Measurements from ENCODE around the gene B4GALT1.

Gene B4GALT1

DNA sequence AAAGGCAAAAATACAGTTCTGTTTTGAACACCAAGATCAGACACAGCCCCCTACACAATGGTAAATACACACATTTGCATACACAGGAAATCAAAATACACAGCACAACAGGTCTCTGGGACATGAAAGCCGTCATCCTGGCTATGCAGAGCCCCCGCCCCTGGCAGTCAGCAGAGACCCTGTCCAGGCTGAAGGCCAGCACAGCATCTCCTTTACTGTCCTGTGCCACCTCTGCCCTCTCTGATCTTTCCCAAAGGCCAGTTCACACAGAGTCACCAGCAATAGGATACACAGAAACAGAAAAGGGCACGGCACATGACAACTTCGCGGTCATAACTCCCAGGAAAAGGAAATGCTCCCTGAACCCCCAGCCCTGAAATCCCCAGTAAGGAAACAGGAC lies 56.5 kb downstream of the B4GALT1 start:
- ATAC-seq (replicated peaks) (no peak), DNase-seq (no peak)
- Mint-ChIP-seq H3K27ac (peak overlapping the region; percentile 46 to 81), H3K4me3 (no peak overlapping the region), H3K36me3 (ENCODE audit: insufficient read depth) (peaks cover 90% of the 10 kb centered on the region), H3K9me3 (no peaks in the 10 kb centered on the region), H3K27me3 (no peaks in the 10 kb centered on the region), H3K4me1 (ENCODE audit: low read depth in 2 of 2) (peaks cover 10 to 15% of the 10 kb centered on the region in 2 donors)

- Mint-ChIP-seq H3K4me3 (no peak overlapping the region), H3K27me3 (no peaks in the 10 kb centered on the region), H3K9me3 (no peaks in the 10 kb centered on the region), H3K4me1 (ENCODE audit: low read depth in 2 of 2) (peaks cover 10 to 15% of the 10 kb centered on the region in 2 donors), H3K27ac (peak overlapping the region; percentile 35 to 81), H3K36me3 (ENCODE audit: insufficient read depth) (peaks cover 83% of the 10 kb centered on the region)
- ATAC-seq (replicated peaks) (no peak), DNase-seq (no peak)
Measured at GRCh38 chr9:33109850-33110595, 57.1 kb downstream of the B4GALT1 start.

DNA sequence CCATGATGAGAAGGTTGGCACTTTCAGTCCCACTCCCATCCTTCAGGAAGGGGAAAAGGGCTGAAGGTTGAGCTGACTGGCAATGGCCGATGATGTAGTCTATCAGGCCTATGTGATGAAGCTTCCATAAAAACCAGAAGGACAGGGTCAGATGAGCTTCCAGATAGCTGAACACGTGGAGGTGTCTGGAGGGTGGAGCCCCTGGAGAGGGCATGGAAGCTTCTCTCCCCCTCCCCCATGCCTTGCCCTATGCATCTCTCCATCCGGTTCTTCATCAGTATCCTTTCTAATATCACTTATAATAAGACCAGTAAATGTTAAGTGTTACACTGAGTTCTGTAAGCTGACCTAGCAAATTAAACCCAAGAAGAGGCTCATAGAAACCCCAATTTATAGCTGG lies 58.0 kb downstream of the B4GALT1 start:
- Mint-ChIP-seq H3K27me3 (no peaks in the 10 kb centered on the region), H3K4me3 (no peak overlapping the region)
- peak; percentile 11 for ATAC-seq (replicated peaks)

DNA sequence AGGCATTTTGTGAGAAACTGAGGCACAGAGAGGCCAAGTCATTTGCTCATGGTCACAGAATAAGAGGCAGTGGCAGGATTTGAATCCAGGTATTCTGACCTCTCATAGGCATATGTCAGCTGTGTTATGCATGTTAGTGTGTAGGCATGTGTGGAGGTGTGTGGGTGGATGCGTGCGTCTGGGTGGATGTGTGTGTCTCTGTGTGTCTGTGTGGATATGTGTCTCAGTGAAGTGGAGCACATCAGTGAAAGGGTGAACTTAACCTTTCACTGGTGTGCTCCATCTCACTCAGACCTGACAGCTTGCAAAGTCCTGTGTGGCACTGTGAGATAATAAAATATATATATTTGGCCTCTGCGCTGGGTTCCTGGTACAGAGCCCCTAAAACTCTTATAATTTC lies 58.7 kb downstream of the B4GALT1 start:
- DNase-seq (no peak), ATAC-seq (replicated peaks) (peak; percentile 20)
- Mint-ChIP-seq H3K27me3 (no peaks in the 10 kb centered on the region), H3K27ac (peak overlapping the region in 1 of 2 donors; percentile 81), H3K4me3 (no peak overlapping the region), H3K36me3 (ENCODE audit: insufficient read depth) (peaks cover 77% of the 10 kb centered on the region), H3K9me3 (no peaks in the 10 kb centered on the region), H3K4me1 (ENCODE audit: low read depth in 2 of 2) (peaks cover 4 to 8% of the 10 kb centered on the region in 2 donors)

More for the DNA sequence above, 58.0 kb downstream of the B4GALT1 start:
- Mint-ChIP-seq H3K27ac (peak overlapping the region in 1 of 2 donors; percentile 81), H3K36me3 (ENCODE audit: insufficient read depth) (peaks cover 81% of the 10 kb centered on the region), H3K4me1 (ENCODE audit: low read depth in 2 of 2) (peaks cover 9 to 14% of the 10 kb centered on the region in 2 donors), H3K9me3 (no peaks in the 10 kb centered on the region)
- DNase-seq: no peak

DNA sequence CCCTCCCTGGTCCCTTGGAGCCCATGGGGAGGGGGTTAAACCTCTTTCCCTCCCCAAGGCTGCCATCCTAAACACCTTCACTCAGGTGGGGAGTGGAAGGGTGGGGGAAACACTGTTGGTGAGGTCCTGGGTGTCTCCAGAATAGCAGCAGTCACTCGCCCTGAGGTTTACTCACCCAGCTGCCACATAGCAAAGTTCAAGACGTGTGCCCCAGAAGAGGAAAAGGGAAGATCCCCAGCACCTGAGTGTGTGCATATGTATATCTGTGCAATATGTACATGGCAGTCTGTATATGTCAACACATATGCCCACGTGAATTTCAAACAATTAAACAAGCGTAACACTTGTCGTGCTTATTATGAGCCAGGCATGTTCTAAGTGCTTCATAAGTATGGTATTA lies 59.4 kb downstream of the B4GALT1 start:
- no peak overlapping the region for H3K4me3 Mint-ChIP-seq
- H3K36me3 Mint-ChIP-seq (ENCODE audit: insufficient read depth): peaks cover 77% of the 10 kb centered on the region
- peak overlapping the region in 1 of 2 donors; percentile 81 for H3K27ac Mint-ChIP-seq
- H3K4me1 Mint-ChIP-seq (ENCODE audit: low read depth in 2 of 2): peaks cover 4 to 8% of the 10 kb centered on the region in 2 donors
- no peak for ATAC-seq (replicated peaks)
- H3K9me3 Mint-ChIP-seq: no peaks in the 10 kb centered on the region
- no peak for DNase-seq
- no peaks in the 10 kb centered on the region for H3K27me3 Mint-ChIP-seq

DNA sequence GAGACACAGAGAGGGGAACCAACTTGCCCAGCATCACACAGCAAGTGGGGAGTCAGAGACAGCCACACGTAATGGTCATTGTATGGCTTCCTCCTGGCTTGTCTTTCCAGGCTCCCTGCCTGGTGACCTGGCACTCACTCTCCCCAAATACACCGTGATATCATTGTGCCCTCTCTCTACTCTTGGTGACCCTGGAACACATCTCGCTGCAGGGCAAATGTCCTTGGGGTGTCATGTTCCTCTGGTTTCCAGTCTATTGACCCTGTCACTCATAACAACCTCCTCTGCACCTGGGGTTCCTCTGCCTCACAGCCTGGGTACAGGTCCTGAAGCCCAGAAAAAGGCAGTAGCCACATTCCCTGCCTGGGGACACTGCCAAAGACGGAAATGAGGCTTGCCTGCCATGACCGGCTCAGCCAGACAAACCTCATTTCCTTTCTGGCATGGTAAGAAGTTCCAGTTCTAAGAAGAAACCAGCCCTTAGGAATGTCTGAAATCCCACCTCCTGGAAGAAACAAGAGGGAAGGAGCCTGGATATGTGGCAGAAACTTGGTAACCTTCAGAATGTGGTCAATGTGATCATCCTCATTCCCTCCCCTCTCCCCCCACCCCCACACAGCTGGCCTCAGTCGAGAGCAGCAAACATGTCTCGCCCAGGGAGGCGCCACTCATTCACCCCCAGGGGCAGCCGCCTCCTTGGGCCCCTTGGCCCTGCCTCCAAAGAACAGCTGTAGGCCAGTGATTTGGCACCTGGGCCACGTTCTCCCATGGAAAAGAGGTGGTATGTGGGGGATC lies 60.1 kb downstream of the B4GALT1 start:
- H3K4me3 Mint-ChIP-seq: no peak overlapping the region
- H3K9me3 Mint-ChIP-seq: no peaks in the 10 kb centered on the region
- DNase-seq (no peak), ATAC-seq (replicated peaks) (no peak)
- H3K27me3 Mint-ChIP-seq: no peaks in the 10 kb centered on the region
- peaks cover 71% of the 10 kb centered on the region for H3K36me3 Mint-ChIP-seq (ENCODE audit: insufficient read depth)
- H3K4me1 Mint-ChIP-seq (ENCODE audit: low read depth in 2 of 2): peaks cover 4 to 8% of the 10 kb centered on the region in 2 donors
- H3K27ac Mint-ChIP-seq: peak overlapping the region; percentile 59 to 81

GRCh38 chr9:33106372-33106771 lies 60.8 kb downstream of the B4GALT1 start:
- Mint-ChIP-seq H3K4me3 (no peak overlapping the region), H3K27me3 (no peaks in the 10 kb centered on the region), H3K4me1 (ENCODE audit: low read depth in 2 of 2) (peaks cover 0 to 5% of the 10 kb centered on the region in 2 donors), H3K27ac (peak overlapping the region; percentile 27 to 59), H3K9me3 (no peaks in the 10 kb centered on the region), H3K36me3 (ENCODE audit: insufficient read depth) (peaks cover 64% of the 10 kb centered on the region)
- DNase-seq (no peak), ATAC-seq (replicated peaks) (no peak)

GRCh38 chr9:33105959-33106358 lies 61.2 kb downstream of the B4GALT1 start:
- DNase-seq (no peak), ATAC-seq (replicated peaks) (no peak)
- Mint-ChIP-seq H3K9me3 (no peaks in the 10 kb centered on the region), H3K36me3 (ENCODE audit: insufficient read depth) (peaks cover 62% of the 10 kb centered on the region), H3K4me3 (no peak overlapping the region), H3K27me3 (no peaks in the 10 kb centered on the region), H3K4me1 (ENCODE audit: low read depth in 2 of 2) (peaks cover 0 to 8% of the 10 kb centered on the region in 2 donors), H3K27ac (peak overlapping the region; percentile 27 to 59)

GRCh38 chr9:33105504-33105903 lies 61.6 kb downstream of the B4GALT1 start:
- H3K4me3 Mint-ChIP-seq: no peak overlapping the region
- ATAC-seq (replicated peaks) (no peak), DNase-seq (no peak)
- H3K36me3 Mint-ChIP-seq (ENCODE audit: insufficient read depth): peaks cover 59% of the 10 kb centered on the region
- no peaks in the 10 kb centered on the region for H3K27me3 Mint-ChIP-seq
- H3K9me3 Mint-ChIP-seq: no peaks in the 10 kb centered on the region
- no peak overlapping the region for H3K27ac Mint-ChIP-seq
- peaks cover 0 to 9% of the 10 kb centered on the region in 2 donors for H3K4me1 Mint-ChIP-seq (ENCODE audit: low read depth in 2 of 2)

GRCh38 chr9:33104401-33104800 lies 62.7 kb downstream of the B4GALT1 start:
- ATAC-seq (replicated peaks): no peak
- Mint-ChIP-seq H3K36me3 (ENCODE audit: insufficient read depth) (peaks cover 53% of the 10 kb centered on the region), H3K9me3 (no peaks in the 10 kb centered on the region), H3K4me1 (ENCODE audit: low read depth in 2 of 2) (peaks cover 0 to 7% of the 10 kb centered on the region in 2 donors), H3K27me3 (no peaks in the 10 kb centered on the region), H3K4me3 (no peak overlapping the region), H3K27ac (peak overlapping the region; percentile 60 to 69)
- DNase-seq: no peak

- Mint-ChIP-seq H3K36me3 (ENCODE audit: insufficient read depth) (peaks cover 49% of the 10 kb centered on the region), H3K4me3 (no peak overlapping the region), H3K27ac (peak overlapping the region; percentile 60 to 69), H3K27me3 (no peaks in the 10 kb centered on the region), H3K9me3 (no peaks in the 10 kb centered on the region), H3K4me1 (ENCODE audit: low read depth in 2 of 2) (peaks cover 0 to 7% of the 10 kb centered on the region in 2 donors)
- no peak for DNase-seq
- ATAC-seq (replicated peaks): no peak
Measured at GRCh38 chr9:33103501-33104281, 63.4 kb downstream of the B4GALT1 start.

GRCh38 chr9:33102551-33103210 lies 64.5 kb downstream of the B4GALT1 start:
- ATAC-seq (replicated peaks): no peak
- no peak for DNase-seq
- H3K4me1 Mint-ChIP-seq (ENCODE audit: low read depth in 2 of 2): peaks cover 0 to 7% of the 10 kb centered on the region in 2 donors
- H3K27ac Mint-ChIP-seq: peak overlapping the region in 1 of 2 donors; percentile 60
- H3K27me3 Mint-ChIP-seq: no peaks in the 10 kb centered on the region
- no peak overlapping the region for H3K4me3 Mint-ChIP-seq
- peaks cover 43% of the 10 kb centered on the region for H3K36me3 Mint-ChIP-seq (ENCODE audit: insufficient read depth)
- no peaks in the 10 kb centered on the region for H3K9me3 Mint-ChIP-seq
